K562 (cell line): Measurements from ENCODE around the gene TJP2. TPM values are rescaled to one million over a fixed set of nuclear protein-coding genes. Genes with fewer than 3 reads are reported as not detected.

ENCODE experiments used
- ARID1B ChIP-seq: fragments of 450-650 bp; IDR thresholded peaks from 2 replicates; pipeline ENCODE4 v1.6.1; 2016; ENCODE audit warnings: antibody characterized with exemption, mild to moderate bottlenecking, inconsistent platforms
- BACH1 ChIP-seq: fragments of 200-800 bp; sonication (Bioruptor generic); IDR thresholded peaks from 2 replicates; pipeline ENCODE4 v1.6.1; 2016; ENCODE audit warnings: missing genetic modification characterization, missing compliant biosample characterization
- BHLHE40 ChIP-seq: IDR thresholded peaks from 2 replicates; pipeline ENCODE4 v1.6.1; 2011; ENCODE audit warnings: low read length, improper control_type of control experiment
- CLOCK ChIP-seq: fragments of 250-450 bp; sonication (Bioruptor Pico); IDR thresholded peaks from 2 replicates; pipeline ENCODE4 v1.4.0; 2020; ENCODE audit warnings: mild to moderate bottlenecking, moderate library complexity, borderline replicate concordance
- DACH1 ChIP-seq: fragments of 450-650 bp; IDR thresholded peaks from 2 replicates; pipeline ENCODE4 v1.6.1; 2018; ENCODE audit not compliant: partially characterized antibody
- E2F3 ChIP-seq: fragments of 250-450 bp; sonication (Bioruptor Pico); IDR thresholded peaks from 2 replicates; pipeline ENCODE4 v1.4.0; 2020; ENCODE audit warnings: mild to moderate bottlenecking
- E2F4 ChIP-seq: sonication (generic); formaldehyde crosslinking; IDR thresholded peaks from 2 replicates; pipeline ENCODE4 v1.8.0; 2022; ENCODE audit warnings: mild to moderate bottlenecking, low read depth, missing genetic modification reagents
- HDAC2 ChIP-seq: fragments of 450-650 bp; IDR thresholded peaks from 2 replicates; pipeline ENCODE4 v1.6.1; 2016; ENCODE audit warnings: mild to moderate bottlenecking
- ILF3 ChIP-seq: fragments of 450-650 bp; IDR thresholded peaks from 2 replicates; pipeline ENCODE4 v1.6.1; 2018; ENCODE audit warnings: antibody characterized with exemption, mild to moderate bottlenecking, moderate library complexity, borderline replicate concordance
- KAT8 ChIP-seq: fragments of 450-650 bp; IDR thresholded peaks from 2 replicates; pipeline ENCODE4 v1.6.1; 2016; ENCODE audit warnings: low read depth, mild to moderate bottlenecking
- MAZ ChIP-seq, 2 experiments: fragments of 450-650 bp in 1 of 2; sonication (generic) in 1 of 2; formaldehyde crosslinking; IDR thresholded peaks in 1 of 2; conservative IDR thresholded peaks in 1 of 2; 2 replicates each; pipeline versions ENCODE4 v1.4.0 to v1.5.0; 2020; ENCODE audit warnings: mild to moderate bottlenecking in 1 of 2, missing genetic modification reagents in 1 of 2
- PCBP1 ChIP-seq: fragments of 200-400 bp; formaldehyde crosslinking; IDR thresholded peaks from 2 replicates; pipeline ENCODE4 v1.6.1; 2018; ENCODE audit warnings: mild to moderate bottlenecking, low read depth, low read length; ENCODE audit not compliant: poor library complexity, severe bottlenecking
- SNIP1 ChIP-seq: fragments of 450-650 bp; IDR thresholded peaks from 2 replicates; pipeline ENCODE4 v1.7.1; 2017; ENCODE audit warnings: low read depth, mild to moderate bottlenecking
- TCF7L2 ChIP-seq: fragments of 150-350 bp; IDR thresholded peaks from 2 replicates; pipeline ENCODE4 v1.6.1; 2016; ENCODE audit warnings: low read depth, mild to moderate bottlenecking, low read length, moderate library complexity
- ZBTB7A ChIP-seq: IDR thresholded peaks from 2 replicates; pipeline ENCODE4 v1.6.1; 2011; ENCODE audit warnings: low read depth, mild to moderate bottlenecking, low read length, moderate library complexity, borderline replicate concordance; ENCODE audit not compliant: control insufficient read depth
- ZFP1 ChIP-seq: fragments of 450-650 bp; formaldehyde crosslinking; IDR thresholded peaks from 2 replicates; pipeline ENCODE4 v1.4.0; 2020; ENCODE audit warnings: mild to moderate bottlenecking, mixed read lengths
- ZFP30 ChIP-seq: fragments of 250-450 bp; sonication (Bioruptor Pico); IDR thresholded peaks from 2 replicates; pipeline ENCODE4 v1.8.0; 2022; ENCODE audit warnings: moderate library complexity, mild to moderate bottlenecking, inconsistent platforms, borderline replicate concordance
- ZNF143 ChIP-seq: sonication (generic); formaldehyde crosslinking; IDR thresholded peaks from 2 replicates; pipeline ENCODE4 v1.9.0; 2022; ENCODE audit warnings: mild to moderate bottlenecking, missing genetic modification reagents
- ZNF695 ChIP-seq: fragments of 450-650 bp; formaldehyde crosslinking; IDR thresholded peaks from 2 replicates; pipeline ENCODE4 v1.4.0; 2020; ENCODE audit warnings: mild to moderate bottlenecking, moderate library complexity
- polyA plus RNA-seq, 8 experiments: library from polyadenylated mRNA; depleted of rRNA in 4 of 8; stranded (reverse) in 5 of 8; unstranded in 3 of 8; fragments of >200 nt; fragmentation: Nextera tagmentation in 2 of 8; fragmentation: Illumina TruSeq in 1 of 8; extraction: Ambion mirVana in 2 of 8; extraction: Trizol in 1 of 8; gene quantifications; 2 replicates each; pipeline versions ENCODE4 v1.2.1 to v1.2.3, GENCODE V29; 2011 to 2014; ENCODE audit warnings: inconsistent platforms in 1 of 8, missing spikeins in 1 of 8
- total RNA-seq, 7 experiments: library from RNA; depleted of rRNA in 6 of 7; stranded (reverse); fragments of >200 nt in 6 of 7; fragmentation: Illumina TruSeq in 2 of 7; extraction: Trizol in 2 of 7; gene quantifications; 2 replicates each; pipeline versions ENCODE4 v1.2.1 to v1.2.3, GENCODE V29; 2011 to 2021; ENCODE audit warnings: low replicate concordance in 1 of 7
- TF ChIP-seq, protein P1 (sequence below): sonication (generic); formaldehyde crosslinking; IDR thresholded peaks from 2 replicates; pipeline ENCODE4 v1.8.1; 2022; ENCODE audit warnings: missing genetic modification reagents
- TF ChIP-seq, protein P2 (sequence below): sonication (generic); formaldehyde crosslinking; IDR thresholded peaks from 2 replicates; pipeline ENCODE4 v1.8.0; 2023; ENCODE audit warnings: mild to moderate bottlenecking, missing genetic modification reagents
- TF ChIP-seq, protein P3 (sequence below): IDR thresholded peaks from 2 replicates; pipeline ENCODE4 v1.6.1; 2016; ENCODE audit warnings: missing genetic modification characterization, missing compliant biosample characterization

TJP2 gene
- total and polyA plus RNA-seq, 9 of the 15 experiments (the other 6 are each of a cell fraction or from before 2014, with no cell fraction given) = 4.0 to 24.1 (median 16.8) TPM

GRCh38 chr9:69188975-69189374 lies 14.9 kb downstream of the TJP2 start (continued):
- no peak for TF ChIP-seq ZFP1 (CRISPR knock-in tag)
- no peak for TF ChIP-seq E2F3 (CRISPR knock-in tag)
- no peak for TF ChIP-seq ZFP30
- TF ChIP-seq SNIP1 = no peak
- no peak for TF ChIP-seq DACH1
- peak; percentile 84 for TF ChIP-seq HDAC2
- TF ChIP-seq E2F4 (CRISPR knock-in tag) = no peak
- TF ChIP-seq ZNF695 (CRISPR knock-in tag) = no peak
- TF ChIP-seq ILF3 = no peak
- TF ChIP-seq, protein P1, sequence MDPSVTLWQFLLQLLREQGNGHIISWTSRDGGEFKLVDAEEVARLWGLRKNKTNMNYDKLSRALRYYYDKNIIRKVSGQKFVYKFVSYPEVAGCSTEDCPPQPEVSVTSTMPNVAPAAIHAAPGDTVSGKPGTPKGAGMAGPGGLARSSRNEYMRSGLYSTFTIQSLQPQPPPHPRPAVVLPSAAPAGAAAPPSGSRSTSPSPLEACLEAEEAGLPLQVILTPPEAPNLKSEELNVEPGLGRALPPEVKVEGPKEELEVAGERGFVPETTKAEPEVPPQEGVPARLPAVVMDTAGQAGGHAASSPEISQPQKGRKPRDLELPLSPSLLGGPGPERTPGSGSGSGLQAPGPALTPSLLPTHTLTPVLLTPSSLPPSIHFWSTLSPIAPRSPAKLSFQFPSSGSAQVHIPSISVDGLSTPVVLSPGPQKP = no peak
- no peak for TF ChIP-seq TCF7L2
- TF ChIP-seq BACH1 (tag) = no peak
- no peak for TF ChIP-seq ZBTB7A
- TF ChIP-seq MAZ (CRISPR knock-in tag; conservative IDR thresholded peaks at IDR 0.05 in 1 of 2, IDR thresholded peaks at IDR 0.05 in 1 of 2) = 0 out of 4 replicates have a peak, but pooled peaks of 1 of the 2 experiments have one; percentile 12
- TF ChIP-seq, protein P2, sequence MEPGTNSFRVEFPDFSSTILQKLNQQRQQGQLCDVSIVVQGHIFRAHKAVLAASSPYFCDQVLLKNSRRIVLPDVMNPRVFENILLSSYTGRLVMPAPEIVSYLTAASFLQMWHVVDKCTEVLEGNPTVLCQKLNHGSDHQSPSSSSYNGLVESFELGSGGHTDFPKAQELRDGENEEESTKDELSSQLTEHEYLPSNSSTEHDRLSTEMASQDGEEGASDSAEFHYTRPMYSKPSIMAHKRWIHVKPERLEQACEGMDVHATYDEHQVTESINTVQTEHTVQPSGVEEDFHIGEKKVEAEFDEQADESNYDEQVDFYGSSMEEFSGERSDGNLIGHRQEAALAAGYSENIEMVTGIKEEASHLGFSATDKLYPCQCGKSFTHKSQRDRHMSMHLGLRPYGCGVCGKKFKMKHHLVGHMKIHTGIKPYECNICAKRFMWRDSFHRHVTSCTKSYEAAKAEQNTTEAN = no peak
- TF ChIP-seq BHLHE40 = no peak
- TF ChIP-seq KAT8 = no peak
- no peak for TF ChIP-seq PCBP1
- TF ChIP-seq, protein P3, sequence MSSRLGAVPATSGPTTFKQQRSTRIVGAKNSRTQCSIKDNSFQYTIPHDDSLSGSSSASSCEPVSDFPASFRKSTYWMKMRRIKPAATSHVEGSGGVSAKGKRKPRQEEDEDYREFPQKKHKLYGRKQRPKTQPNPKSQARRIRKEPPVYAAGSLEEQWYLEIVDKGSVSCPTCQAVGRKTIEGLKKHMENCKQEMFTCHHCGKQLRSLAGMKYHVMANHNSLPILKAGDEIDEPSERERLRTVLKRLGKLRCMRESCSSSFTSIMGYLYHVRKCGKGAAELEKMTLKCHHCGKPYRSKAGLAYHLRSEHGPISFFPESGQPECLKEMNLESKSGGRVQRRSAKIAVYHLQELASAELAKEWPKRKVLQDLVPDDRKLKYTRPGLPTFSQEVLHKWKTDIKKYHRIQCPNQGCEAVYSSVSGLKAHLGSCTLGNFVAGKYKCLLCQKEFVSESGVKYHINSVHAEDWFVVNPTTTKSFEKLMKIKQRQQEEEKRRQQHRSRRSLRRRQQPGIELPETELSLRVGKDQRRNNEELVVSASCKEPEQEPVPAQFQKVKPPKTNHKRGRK (tag) = no peak
- peak; percentile 95 for TF ChIP-seq ARID1B
- TF ChIP-seq CLOCK (CRISPR knock-in tag) = no peak
- no peak for TF ChIP-seq ZNF143 (CRISPR knock-in tag)
